AG09319 (cell line): Measurements from ENCODE around the gene ARHGAP27.

Experiments
- DNase-seq: peaks from one replicate; pipeline ENCODE4 v3.0.0-alpha.2; 2010; ENCODE audit warnings: low read depth; ENCODE audit errors: extremely low read depth
- CTCF ChIP-seq: IDR thresholded peaks from 2 replicates; pipeline ENCODE4 v1.5.1; 2011; ENCODE audit warnings: low read depth, mild to moderate bottlenecking, inconsistent platforms, low read length, moderate library complexity

ARHGAP27 gene

GRCh38 chr17:45408611-45409421 lies 23.9 kb downstream of the ARHGAP27 start:
- no peak for DNase-seq
- TF ChIP-seq CTCF, result no peak

- no peak for DNase-seq
- no peak for TF ChIP-seq CTCF
Observed at GRCh38 chr17:45406107-45406506, 26.6 kb downstream of the ARHGAP27 start.

GRCh38 chr17:45405250-45406086 lies 27.2 kb downstream of the ARHGAP27 start:
- no peak for DNase-seq
- TF ChIP-seq CTCF, result no peak

GRCh38 chr17:45404870-45405249 lies 27.8 kb downstream of the ARHGAP27 start:
- no peak for TF ChIP-seq CTCF
- DNase-seq, result no peak

- no peak for TF ChIP-seq CTCF
- no peak for DNase-seq
Observed at GRCh38 chr17:45403906-45404490, 28.7 kb downstream of the ARHGAP27 start.

- no peak for DNase-seq
- TF ChIP-seq CTCF, result no peak
Observed at GRCh38 chr17:45402916-45403315, 29.8 kb downstream of the ARHGAP27 start.

GRCh38 chr17:45398800-45399199 lies 33.9 kb downstream of the ARHGAP27 start:
- no peak for TF ChIP-seq CTCF
- no peak for DNase-seq
